HCT116 (cell line): ENCODE data around the gene TRIM65. TPM values are rescaled to one million over a fixed set of nuclear protein-coding genes. Genes with fewer than 3 reads are reported as not detected.

Source experiments
- ATAC-seq: fragments of 200-7000 bp; cut with Tn5 transposase; 2 replicates; pipeline ENCODE4 v1.9.1; 2020; ENCODE audit warnings: mild to moderate bottlenecking, moderate library complexity
- BruUV-seq: library from RNA; stranded (reverse); fragments of 400-500 nt; replicated peaks from 2 replicates; lab custom pipeline; 2021; lab: Mats Ljungman, UMichigan
- CTCF ChIA-PET: fragments of 300-600 bp; sonication (Branson Sonifier 250); formaldehyde crosslinking; loops from one replicate; lab custom pipeline; 2021; ENCODE audit warnings: antibody characterized with exemption; lab: Charles Lee
- POLR2A ChIA-PET: fragments of 300-600, 350-600 bp; sonication (Branson Sonifier 250); formaldehyde crosslinking; loops from one replicate; lab custom pipeline; 2021; ENCODE audit warnings: antibody characterized with exemption; lab: Charles Lee
- RAD21 ChIA-PET, 2 experiments: fragments of 300-600 bp; sonication (Branson Sonifier 250); formaldehyde crosslinking; loops; one replicate each; lab custom pipeline; 2023; ENCODE audit warnings: low total read pairs in 2 of 2; ENCODE audit not compliant: uncharacterized antibody in 2 of 2, unreplicated experiment in 2 of 2, low non-redundant PET in 1 of 2; lab: Charles Lee
- DNase-seq: peaks from one replicate; pipeline ENCODE4 v3.0.0-alpha.2; 2010; ENCODE audit warnings: low read depth, low spot score
- H2AFZ ChIP-seq: fragments of 200-600 bp; shearing (Covaris generic), sonication (generic); 2 replicates; pipeline ENCODE4 v1.6.1; 2017; ENCODE audit warnings: low read depth, mixed run types, mixed read lengths, antibody characterized with exemption, low read length; ENCODE audit not compliant: poor library complexity, severe bottlenecking
- H3K27ac ChIP-seq: 2 replicates; pipeline ENCODE4 v1.5.1; 2012; ENCODE audit warnings: low read depth, low read length
- H3K27me3 ChIP-seq: fragments of 200-600 bp; sonication (generic); 2 replicates; pipeline ENCODE4 v1.6.1; 2016; ENCODE audit warnings: mixed run types, low read length, mixed read lengths; ENCODE audit not compliant: insufficient read depth
- H3K36me3 ChIP-seq, 2 experiments: fragments of 200-500 bp in 1 of 2; fragments of 200-600 bp in 1 of 2; sonication (Bioruptor generic) in 1 of 2; sonication (generic) in 1 of 2; 2 replicates each; pipeline versions ENCODE4 v1.5.1 to v1.6.1; 2014 to 2016; ENCODE audit warnings: low read length in 2 of 2, inconsistent platforms in 1 of 2, mixed read lengths in 1 of 2, mixed run types in 1 of 2; ENCODE audit not compliant: insufficient read depth in 2 of 2, control insufficient read depth in 1 of 2
- H3K4me1 ChIP-seq, 2 experiments: fragments of 200-600 bp in 1 of 2; sonication (generic) in 1 of 2; 2 replicates each; pipeline versions ENCODE4 v1.5.1 to v1.6.1; 2012 to 2017; ENCODE audit warnings: low read length in 2 of 2, inconsistent platforms in 1 of 2, mild to moderate bottlenecking in 1 of 2, mixed read lengths in 1 of 2, mixed run types in 1 of 2, moderate library complexity in 1 of 2; ENCODE audit not compliant: insufficient read depth in 2 of 2, control insufficient read depth in 1 of 2
- H3K4me2 ChIP-seq: fragments of 200-600 bp; sonication (generic); 2 replicates; pipeline ENCODE4 v1.6.1; 2017; ENCODE audit warnings: mixed run types, low read length, mixed read lengths
- H3K4me3 ChIP-seq, 2 experiments: fragments of 200-600 bp in 1 of 2; sonication (generic) in 1 of 2; replicated peaks in 1 of 2; 2 replicates each; pipeline ENCODE4 v1.5.1; 2011 to 2016; ENCODE audit warnings: low read length in 2 of 2, control low read depth in 1 of 2, low read depth in 1 of 2, mild to moderate bottlenecking in 1 of 2, mixed read lengths in 1 of 2, mixed run types in 1 of 2
- H3K79me2 ChIP-seq: fragments of 200-600 bp; sonication (generic); 2 replicates; pipeline ENCODE4 v1.6.1; 2017; ENCODE audit warnings: mild to moderate bottlenecking, mixed run types, low read length, moderate library complexity, mixed read lengths; ENCODE audit not compliant: insufficient read depth
- H3K9ac ChIP-seq: fragments of 200-600 bp; sonication (generic); 2 replicates; pipeline ENCODE4 v1.6.1; 2016; ENCODE audit warnings: low read length, mixed read lengths
- H3K9me2 ChIP-seq: fragments of 200-600 bp; sonication (generic), shearing (Covaris generic); 2 replicates; pipeline ENCODE4 v1.6.1; 2017; ENCODE audit warnings: mixed run types, mild to moderate bottlenecking, moderate library complexity; ENCODE audit not compliant: insufficient read depth
- H3K9me3 ChIP-seq, 2 experiments: fragments of 200-500 bp in 1 of 2; fragments of 200-600 bp in 1 of 2; sonication (Bioruptor generic) in 1 of 2; sonication (generic) in 1 of 2; 2 replicates each; pipeline ENCODE4 v1.6.1; 2014 to 2017; ENCODE audit warnings: low read length in 2 of 2, mixed read lengths in 2 of 2, inconsistent platforms in 1 of 2, low read depth in 1 of 2, mild to moderate bottlenecking in 1 of 2, mixed run types in 1 of 2, moderate library complexity in 1 of 2; ENCODE audit not compliant: control insufficient read depth in 1 of 2, insufficient read depth in 1 of 2
- H4K20me1 ChIP-seq: fragments of 200-600 bp; sonication (generic), shearing (Covaris generic); 2 replicates; pipeline ENCODE4 v1.6.1; 2017; ENCODE audit warnings: mixed run types, mild to moderate bottlenecking, moderate library complexity; ENCODE audit not compliant: insufficient read depth
- POLR2A ChIP-seq: IDR thresholded peaks from 2 replicates; pipeline ENCODE4 v1.7.0; 2011; ENCODE audit warnings: borderline replicate concordance; ENCODE audit not compliant: insufficient read depth, insufficient read length; ENCODE audit errors: extremely low read depth
- POLR2AphosphoS5 ChIP-seq: IDR thresholded peaks from 2 replicates; pipeline ENCODE4 v1.6.1; 2011; ENCODE audit warnings: mild to moderate bottlenecking, low read depth, low read length, moderate library complexity
- SRF ChIP-seq: IDR thresholded peaks from 2 replicates; pipeline ENCODE4 v1.6.1; 2012; ENCODE audit warnings: low read depth
- TCF7L2 ChIP-seq: IDR thresholded peaks from 2 replicates; pipeline ENCODE4 v1.7.0; 2011; ENCODE audit warnings: borderline replicate concordance, inconsistent platforms; ENCODE audit not compliant: insufficient read depth, insufficient read length; ENCODE audit errors: extremely low read depth
- YY1 ChIP-seq: IDR thresholded peaks from 2 replicates; pipeline ENCODE4 v1.6.1; 2011; ENCODE audit warnings: low read length, low read depth, moderate library complexity, mild to moderate bottlenecking; ENCODE audit not compliant: insufficient replicate concordance; ENCODE audit errors: extremely low read depth
- ZBTB33 ChIP-seq: IDR thresholded peaks from 2 replicates; pipeline ENCODE4 v1.6.1; 2011; ENCODE audit warnings: mild to moderate bottlenecking, low read length, moderate library complexity; ENCODE audit not compliant: insufficient replicate concordance; ENCODE audit errors: extremely low read depth
- ZNF274 ChIP-seq: fragments of 200-500 bp; sonication (Bioruptor generic); IDR thresholded peaks from 2 replicates; pipeline ENCODE4 v1.6.1; 2014; ENCODE audit warnings: mild to moderate bottlenecking, low read depth, low read length, inconsistent platforms
- intact Hi-C: fragments of 100-400 bp; cut with micrococcal nuclease; formaldehyde crosslinking; loops from 2 replicates; pipeline ENCODE4 v1.10.0; 2022
- total RNA-seq: library from RNA; stranded (reverse); gene quantifications from one replicate; pipeline ENCODE4 v1.2.1, GENCODE V29; 2021; ENCODE audit not compliant: unreplicated experiment

The TRIM65 gene
- total RNA-seq, 1 experiment from 2014 or later = 53.0 TPM

GRCh38 chr17:75876938-75877751, 19.6 kb downstream of the TRIM65 start:
- H3K9me3 ChIP-seq = no peaks in the 10 kb centered on the region
- peak overlapping the region; percentile 99 for H3K27ac ChIP-seq
- DNase-seq (peak; percentile 87), ATAC-seq (peak; percentile 30)
- H3K4me3 ChIP-seq = peak overlapping the region; percentile 69 to 81
- ChIA-PET POLR2A (interaction anchor here (0.7 to 3.4 kb wide), 9 partner anchors 10 to 101 kb away, joined by 3 to 24 read pairs (median 4); partner anchors contain the start of genes MRPL38, TRIM65 and WBP2), RAD21 (interaction anchor here in 1 of 2 experiments (0.6 kb wide), 1 partner anchor 12 kb away, joined by 4 read pairs; no protein-coding TSS in a partner anchor), CTCF (interaction anchor here (0.6 to 6.3 kb wide), 14 partner anchors 11 to 276 kb away, joined by 3 to 57 read pairs (median 5); partner anchors contain the start of genes MRPL38, TRIM65 and WBP2)
- intact Hi-C loops = loop anchor here (1.0 to 5.0 kb wide), 2 partner anchors 22 to 100 kb away; partner anchors contain the start of gene WBP2
- TF ChIP-seq ZNF274 (no peak), SRF (no peak), POLR2A (peak; percentile 9), POLR2AphosphoS5 (peak; percentile 91), YY1 (peak; percentile 59), ZBTB33 (peak; percentile 57), TCF7L2 (peak; percentile 56)
- H2AFZ ChIP-seq = no peak overlapping the region
- H3K27me3 ChIP-seq = no peaks in the 10 kb centered on the region
- peaks cover 50 to 68% of the 10 kb centered on the region in 2 experiments for H3K4me1 ChIP-seq
- peaks cover 0 to 4% of the 10 kb centered on the region in 2 experiments; a peak in 1 of 4 replicates for H3K36me3 ChIP-seq
- H3K79me2 ChIP-seq = peaks cover 27% of the 10 kb centered on the region
- H3K9ac ChIP-seq = peak overlapping the region; percentile 96
- H3K4me2 ChIP-seq = peak overlapping the region; percentile 96
- no peaks in the 10 kb centered on the region for H4K20me1 ChIP-seq
- BruUV-seq = TSS peak; percentile 59
- no peaks in the 10 kb centered on the region for H3K9me2 ChIP-seq
